T-cell (primary cell): ENCODE data around the gene SCT. TPM values are rescaled to one million over a fixed set of nuclear protein-coding genes. Genes with fewer than 3 reads are reported as not detected.

Experiments
- ATAC-seq, 4 experiments: fragments of 200-7000 bp in 3 of 4; fragments of 150-1000 bp in 1 of 4; cut with Tn5 transposase; replicated peaks in 1 of 4; 1 replicate in 3 of 4; 2 replicates in 1 of 4; pipeline ENCODE4 v1.10.0; 2021; ENCODE audit warnings: moderate library complexity in 3 of 4, mild to moderate bottlenecking in 2 of 4, moderate number of reproducible peaks in 1 of 4
- CTCF ChIA-PET, 2 donors: fragments of 300-600 bp; sonication (Branson Sonifier 250); formaldehyde crosslinking; loops; one replicate each; lab custom pipeline; 2022; ENCODE audit warnings: antibody characterized with exemption in 2 of 2; lab: Charles Lee
- POLR2A ChIA-PET, 2 donors: fragments of 300-600 bp; sonication (Branson Sonifier 250); formaldehyde crosslinking; loops; one replicate each; lab custom pipeline; 2022; ENCODE audit warnings: antibody characterized with exemption in 2 of 2; lab: Charles Lee
- DNase-seq, 35 experiments: peaks; one replicate each; pipeline versions ENCODE4 v3.0.0 to v3.0.0-alpha.2; 2013 to 2023
- H3K27ac ChIP-seq: one replicate; pipeline ENCODE4 v1.5.1; 2013; ENCODE audit warnings: low read length
- H3K27me3 ChIP-seq, 2 experiments: replicated peaks in 1 of 2; 1 replicate in 1 of 2; 2 replicates in 1 of 2; pipeline versions ENCODE4 v1.6.1 to v1.7.0; 2013; ENCODE audit warnings: low read length in 1 of 2, mixed read lengths in 1 of 2; ENCODE audit not compliant: control insufficient read depth in 2 of 2, insufficient read depth in 2 of 2; ENCODE audit errors: extremely low read depth in 1 of 2
- H3K36me3 ChIP-seq, 2 donors: 1 replicate in 1 of 2; 2 replicates in 1 of 2; pipeline versions ENCODE4 v1.6.1 to v1.7.0; 2013; ENCODE audit warnings: low read length in 1 of 2; ENCODE audit not compliant: control insufficient read depth in 2 of 2, insufficient read depth in 1 of 2; ENCODE audit errors: extremely low read depth in 1 of 2
- H3K4me1 ChIP-seq, 2 experiments: 1 replicate in 1 of 2; 2 replicates in 1 of 2; pipeline versions ENCODE4 v1.6.1 to v1.7.0; 2013; ENCODE audit warnings: low read length in 2 of 2, mixed read lengths in 1 of 2; ENCODE audit not compliant: insufficient read depth in 2 of 2, control insufficient read depth in 1 of 2; ENCODE audit errors: extremely low read depth in 1 of 2
- H3K4me3 ChIP-seq, 2 donors: 1 replicate in 1 of 2; 2 replicates in 1 of 2; pipeline versions ENCODE4 v1.5.1 to v1.7.0; 2013; ENCODE audit warnings: mild to moderate bottlenecking in 2 of 2, low read length in 1 of 2, moderate library complexity in 1 of 2; ENCODE audit not compliant: control insufficient read depth in 1 of 2; ENCODE audit errors: extremely low read depth in 1 of 2
- H3K9me3 ChIP-seq: 2 replicates; pipeline ENCODE4 v1.7.0; 2013
- H3K27ac Mint-ChIP-seq, 2 donors: one replicate each; pipeline ENCODE4 v1.8.0; 2020 to 2021; ENCODE audit warnings: mild to moderate bottlenecking in 2 of 2, mixed read lengths in 2 of 2
- H3K27me3 Mint-ChIP-seq, 2 donors: one replicate each; pipeline ENCODE4 v1.8.0; 2021 to 2022; ENCODE audit warnings: mixed read lengths in 2 of 2
- H3K36me3 Mint-ChIP-seq: one replicate; pipeline ENCODE4 v1.8.0; 2021; ENCODE audit warnings: mixed read lengths
- H3K4me1 Mint-ChIP-seq, 3 donors: one replicate each; pipeline ENCODE4 v1.8.0; 2020 to 2022; ENCODE audit warnings: mixed read lengths in 3 of 3, mild to moderate bottlenecking in 1 of 3
- H3K4me3 Mint-ChIP-seq, 3 donors: one replicate each; pipeline ENCODE4 v1.8.0; 2020 to 2022; ENCODE audit warnings: mild to moderate bottlenecking in 3 of 3, mixed read lengths in 3 of 3, moderate library complexity in 3 of 3
- H3K9me3 Mint-ChIP-seq, 3 donors: one replicate each; pipeline ENCODE4 v1.8.0; 2020 to 2022; ENCODE audit warnings: mixed read lengths in 3 of 3
- WGBS: methylation state at CpG from one replicate; pipeline ENCODE4 v1.1.5; 2013; ENCODE audit warnings: missing lambda C conversion rate; ENCODE audit not compliant: insufficient coverage; 5-methylcytosine and 5-hydroxymethylcytosine counted together
- total RNA-seq, 35 experiments: library from RNA in 6 of 35; stranded (reverse) in 6 of 35; fragments of 120-200 nt in 1 of 35; gene quantifications; one replicate each; pipeline versions ENCODE4 v1.2.1 to v1.2.4 and lab custom pipeline; 2013 to 2026

Gene SCT
- total RNA-seq, 5 donors from 2014 or later (not counting 1 experiment from before 2014, with no cell fraction given), result not detected

DNA sequence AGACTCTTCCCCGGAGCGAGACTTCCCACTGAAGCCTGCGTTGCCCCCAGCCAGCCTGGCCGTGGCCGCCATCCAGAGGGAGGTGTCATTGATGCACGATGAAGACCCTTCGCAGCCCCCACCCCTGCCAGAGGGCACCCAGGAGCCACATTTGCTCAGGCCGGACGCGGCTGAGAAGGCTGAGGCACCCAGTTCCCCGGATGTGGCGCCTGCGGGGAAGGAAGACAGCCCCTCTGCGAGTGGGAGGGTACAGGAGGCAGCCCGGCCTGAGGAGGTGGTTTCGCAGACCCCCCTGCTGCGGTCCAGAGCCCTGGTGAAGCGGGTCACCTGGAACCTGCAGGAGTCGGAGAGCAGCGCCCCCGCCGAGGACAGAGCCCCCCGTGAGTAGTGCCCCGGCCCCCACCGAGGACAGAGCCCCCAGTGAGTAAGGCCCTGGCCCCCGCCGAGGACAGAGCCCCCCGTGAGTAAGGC lies 17.6 kb downstream of the SCT start:
- 92% methylated on average over 22 of the region's 28 CpGs for WGBS
- Histone ChIP-seq H3K9me3 (no peaks in the 10 kb centered on the region), H3K27me3 (no peaks in the 10 kb centered on the region), H3K36me3 (peaks cover 32 to 94% of the 10 kb centered on the region in 2 donors), H3K4me1 (peaks cover 4 to 21% of the 10 kb centered on the region in 2 experiments), H3K27ac (no peak overlapping the region), H3K4me3 (no peak overlapping the region)
- no peaks in the 10 kb centered on the region for H3K9me3 Mint-ChIP-seq
- peaks cover 4 to 16% (median 11%) of the 10 kb centered on the region in 3 donors for H3K4me1 Mint-ChIP-seq
- H3K27me3 Mint-ChIP-seq, result no peaks in the 10 kb centered on the region
- ATAC-seq, result no peak
- no peak overlapping the region for H3K27ac Mint-ChIP-seq
- H3K36me3 Mint-ChIP-seq, result peaks cover 19% of the 10 kb centered on the region
- ChIA-PET CTCF (no interaction called here), POLR2A (no interaction called here)
- H3K4me3 Mint-ChIP-seq, result no peak overlapping the region
- no peak for DNase-seq

DNA sequence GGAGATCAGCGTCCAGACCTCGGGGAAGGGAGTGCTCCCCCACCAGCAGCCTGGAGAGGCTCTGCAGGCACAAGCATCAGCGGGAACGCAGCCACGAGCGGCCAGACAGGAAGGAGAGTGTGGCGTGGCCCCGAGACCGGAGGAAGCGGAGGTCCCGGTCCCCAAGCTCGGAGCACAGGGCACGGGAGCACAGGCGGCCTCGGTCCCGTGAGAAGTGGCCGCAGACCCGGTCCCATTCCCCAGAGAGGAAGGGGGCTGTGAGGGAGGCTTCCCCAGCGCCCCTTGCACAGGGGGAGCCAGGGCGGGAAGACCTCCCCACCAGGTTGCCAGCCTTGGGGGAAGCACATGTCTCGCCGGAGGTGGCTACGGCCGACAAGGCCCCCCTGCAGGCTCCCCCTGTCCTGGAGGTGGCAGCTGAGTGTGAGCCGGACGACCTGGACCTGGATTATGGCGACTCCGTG lies 18.2 kb downstream of the SCT start:
- H3K27ac Mint-ChIP-seq, result peak overlapping the region in 1 of 2 donors; percentile 39
- WGBS, result 91% methylated on average over 19 of the region's 28 CpGs
- ATAC-seq (no peak), DNase-seq (no peak)
- H3K36me3 ChIP-seq, result peaks cover 36 to 95% of the 10 kb centered on the region in 2 donors
- no peak overlapping the region for H3K4me3 ChIP-seq
- peaks cover 2 to 15% of the 10 kb centered on the region in 2 experiments for H3K4me1 ChIP-seq
- no peaks in the 10 kb centered on the region for H3K9me3 Mint-ChIP-seq
- no peaks in the 10 kb centered on the region for H3K27me3 ChIP-seq
- H3K4me1 Mint-ChIP-seq, result peaks cover 4 to 12% (median 7%) of the 10 kb centered on the region in 3 donors
- no peak overlapping the region for H3K27ac ChIP-seq
- H3K27me3 Mint-ChIP-seq, result no peaks in the 10 kb centered on the region
- POLR2A ChIA-PET, result no interaction called here
- H3K4me3 Mint-ChIP-seq, result no peak overlapping the region
- CTCF ChIA-PET, result no interaction called here
- H3K9me3 ChIP-seq, result no peaks in the 10 kb centered on the region
- H3K36me3 Mint-ChIP-seq, result peaks cover 23% of the 10 kb centered on the region

DNA sequence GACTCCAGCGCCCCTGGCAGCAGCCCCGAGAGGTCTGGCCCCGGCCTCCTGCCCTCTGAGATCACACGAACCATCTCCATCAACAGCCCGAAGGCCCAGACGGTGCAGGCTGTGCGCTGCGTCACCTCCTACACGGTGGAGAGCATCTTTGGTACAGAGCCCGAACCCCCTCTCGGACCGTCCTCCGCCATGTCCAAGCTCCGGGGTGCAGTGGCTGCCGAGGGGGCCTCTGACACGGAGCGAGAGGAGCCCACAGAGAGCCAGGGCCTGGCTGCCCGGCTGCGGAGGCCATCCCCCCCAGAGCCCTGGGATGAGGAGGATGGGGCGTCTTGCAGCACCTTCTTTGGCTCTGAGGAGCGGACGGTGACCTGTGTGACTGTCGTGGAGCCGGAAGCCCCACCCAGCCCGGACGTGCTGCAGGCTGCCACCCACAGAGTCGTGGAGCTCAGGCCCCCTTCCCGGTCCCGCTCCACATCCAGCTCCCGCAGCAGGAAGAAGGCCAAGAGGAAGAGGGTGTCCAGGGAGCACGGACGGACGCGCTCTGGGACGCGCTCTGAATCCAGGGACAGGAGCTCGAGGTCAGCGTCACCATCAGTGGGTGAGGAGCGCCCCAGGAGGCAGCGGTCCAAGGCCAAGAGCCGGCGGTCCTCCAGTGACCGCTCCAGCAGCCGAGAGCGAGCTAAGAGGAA lies 18.9 kb downstream of the SCT start:
- DNase-seq (no peak), ATAC-seq (no peak)
- H3K4me1 Mint-ChIP-seq, result peaks cover 3 to 7% (median 4%) of the 10 kb centered on the region in 3 donors
- no peaks in the 10 kb centered on the region for H3K27me3 ChIP-seq
- H3K4me3 ChIP-seq, result no peak overlapping the region
- H3K9me3 Mint-ChIP-seq, result no peaks in the 10 kb centered on the region
- H3K27ac ChIP-seq, result no peak overlapping the region
- CTCF ChIA-PET, result no interaction called here
- POLR2A ChIA-PET, result no interaction called here
- no peak overlapping the region for H3K4me3 Mint-ChIP-seq
- no peaks in the 10 kb centered on the region for H3K9me3 ChIP-seq
- H3K4me1 ChIP-seq, result peaks cover 0 to 9% of the 10 kb centered on the region in 2 experiments
- peaks cover 36 to 97% of the 10 kb centered on the region in 2 donors for H3K36me3 ChIP-seq
- no peaks in the 10 kb centered on the region for H3K27me3 Mint-ChIP-seq
- H3K27ac Mint-ChIP-seq, result no peak overlapping the region
- peaks cover 23% of the 10 kb centered on the region for H3K36me3 Mint-ChIP-seq
- 97% methylated on average over 38 of the region's 45 CpGs for WGBS

DNA sequence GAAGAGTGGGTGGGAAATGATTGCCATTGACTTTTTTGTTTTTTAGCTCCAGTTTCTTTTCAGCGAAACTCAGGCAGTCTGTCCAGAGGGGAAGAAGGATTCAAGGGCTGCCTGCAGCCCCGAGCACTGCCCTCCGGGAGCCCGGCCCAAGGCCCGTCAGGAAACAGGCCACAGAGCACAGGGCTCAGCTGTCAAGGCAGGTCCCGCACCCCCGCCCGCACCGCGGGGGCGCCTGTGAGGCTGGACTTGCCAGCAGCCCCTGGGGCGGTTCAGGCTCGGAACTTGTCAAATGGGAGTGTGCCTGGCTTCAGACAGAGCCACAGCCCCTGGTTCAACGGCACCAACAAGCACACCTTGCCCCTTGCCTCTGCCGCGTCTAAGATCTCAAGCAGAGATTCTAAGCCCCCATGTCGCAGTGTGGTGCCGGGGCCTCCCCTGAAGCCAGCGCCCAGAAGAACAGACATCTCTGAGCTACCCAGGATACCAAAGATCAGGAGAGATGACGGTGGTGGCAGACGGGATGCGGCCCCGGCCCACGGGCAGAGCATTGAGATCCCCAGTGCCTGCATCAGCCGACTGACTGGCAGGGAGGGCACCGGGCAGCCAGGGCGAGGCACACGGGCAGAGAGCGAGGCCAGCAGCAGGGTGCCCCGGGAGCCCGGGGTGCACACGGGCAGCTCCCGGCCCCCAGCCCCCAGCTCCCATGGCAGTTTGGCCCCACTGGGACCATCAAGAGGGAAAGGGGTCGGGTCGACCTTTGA lies 19.8 kb downstream of the SCT start:
- Histone ChIP-seq H3K27me3 (no peaks in the 10 kb centered on the region), H3K27ac (no peak overlapping the region), H3K4me3 (no peak overlapping the region), H3K4me1 (peaks cover 0 to under 1% of the 10 kb centered on the region in 2 experiments), H3K36me3 (peaks cover 36 to 92% of the 10 kb centered on the region in 2 donors), H3K9me3 (no peaks in the 10 kb centered on the region)
- H3K36me3 Mint-ChIP-seq, result peaks cover 20% of the 10 kb centered on the region
- H3K4me1 Mint-ChIP-seq, result peaks cover 2 to 4% (median 2%) of the 10 kb centered on the region in 3 donors
- CTCF ChIA-PET, result no interaction called here
- H3K27me3 Mint-ChIP-seq, result no peaks in the 10 kb centered on the region
- ATAC-seq (no peak), DNase-seq (no peak)
- 94% methylated on average over 35 of the region's 35 CpGs for WGBS
- no peak overlapping the region for H3K4me3 Mint-ChIP-seq
- no peaks in the 10 kb centered on the region for H3K9me3 Mint-ChIP-seq
- H3K27ac Mint-ChIP-seq, result no peak overlapping the region
- POLR2A ChIA-PET, result no interaction called here

DNA sequence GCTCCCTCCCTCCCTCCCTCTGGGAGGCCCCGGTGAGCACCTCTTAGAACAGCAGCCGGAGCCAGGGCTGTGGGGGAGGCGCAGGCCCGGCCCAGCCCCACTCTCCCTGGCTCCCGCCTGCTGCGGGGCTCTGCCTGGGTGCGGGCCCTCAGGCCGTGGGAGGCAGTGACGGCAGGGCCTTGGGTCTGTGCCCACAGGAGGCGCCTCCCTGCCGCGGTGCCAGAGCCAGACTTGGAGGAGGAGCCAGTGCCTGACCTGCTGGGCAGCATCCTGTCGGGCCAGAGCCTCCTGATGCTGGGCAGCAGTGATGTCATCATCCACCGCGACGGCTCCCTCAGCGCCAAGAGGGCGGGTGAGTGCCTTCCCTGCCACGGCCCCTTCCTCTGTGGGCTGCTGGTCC lies 20.7 kb downstream of the SCT start:
- CTCF ChIA-PET, result no interaction called here
- POLR2A ChIA-PET, result no interaction called here
- no peaks in the 10 kb centered on the region for H3K4me1 ChIP-seq

DNA sequence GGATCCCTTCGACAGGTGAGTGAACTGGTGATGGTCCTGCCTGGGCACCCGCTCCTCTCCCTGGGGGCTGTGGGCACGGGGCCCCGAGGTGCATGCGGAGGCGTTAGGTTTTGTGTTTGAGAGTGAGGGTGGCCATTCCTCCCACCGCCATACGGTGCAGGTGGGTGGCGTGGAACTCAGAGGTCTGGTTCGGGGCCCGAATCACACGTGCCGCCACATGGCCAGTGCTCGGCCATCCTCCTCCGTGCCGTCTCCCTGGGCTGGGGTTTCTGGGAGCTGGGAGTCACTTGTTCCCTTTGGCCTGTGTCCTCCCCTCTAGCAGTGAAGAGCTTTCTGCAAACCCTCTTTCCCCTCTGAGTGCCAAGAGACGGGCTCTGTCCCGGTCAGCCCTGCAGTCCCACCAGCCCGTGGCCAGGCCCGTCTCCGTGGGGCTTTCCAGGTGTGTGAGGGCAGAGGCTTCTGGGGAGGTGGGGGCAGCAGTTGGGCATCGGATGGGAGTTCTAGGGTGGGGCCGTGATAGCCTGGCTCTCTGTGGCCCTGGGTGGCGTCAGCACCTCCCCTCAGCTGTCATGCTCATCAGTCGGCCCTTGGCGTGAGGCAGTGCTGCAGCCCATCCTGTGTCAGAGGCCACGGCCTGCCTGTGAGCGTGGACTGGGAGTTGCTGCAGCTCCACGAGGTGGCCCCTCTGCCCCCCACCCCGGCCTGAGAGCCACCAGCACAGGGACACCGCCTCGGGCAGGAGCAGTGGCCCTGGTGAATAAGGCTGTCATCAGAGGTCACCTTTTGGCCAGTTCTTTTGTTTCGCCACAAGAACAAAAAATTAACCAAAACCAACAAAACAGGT lies 21.5 kb downstream of the SCT start:
- Mint-ChIP-seq H3K4me3 (no peak overlapping the region), H3K4me1 (no peaks in the 10 kb centered on the region), H3K36me3 (peaks cover 24% of the 10 kb centered on the region), H3K27ac (no peak overlapping the region), H3K27me3 (no peaks in the 10 kb centered on the region), H3K9me3 (no peaks in the 10 kb centered on the region)
- ATAC-seq, result no peak
- POLR2A ChIA-PET, result no interaction called here
- 95% methylated on average over 21 of the region's 33 CpGs for WGBS
- H3K9me3 ChIP-seq, result no peaks in the 10 kb centered on the region
- CTCF ChIA-PET, result no interaction called here
- peaks cover 45 to 89% of the 10 kb centered on the region in 2 donors for H3K36me3 ChIP-seq
- no peaks in the 10 kb centered on the region for H3K27me3 ChIP-seq
- no peak overlapping the region for H3K27ac ChIP-seq
- H3K4me1 ChIP-seq, result no peaks in the 10 kb centered on the region
- no peak overlapping the region for H3K4me3 ChIP-seq
- DNase-seq, result no peak

More for the DNA sequence above, 20.7 kb downstream of the SCT start:
- H3K4me1 Mint-ChIP-seq, result peaks cover 0 to 2% (median 0%) of the 10 kb centered on the region in 3 donors
- Histone ChIP-seq H3K27me3 (no peaks in the 10 kb centered on the region), H3K9me3 (no peaks in the 10 kb centered on the region), H3K36me3 (peaks cover 43 to 92% of the 10 kb centered on the region in 2 donors), H3K27ac (no peak overlapping the region), H3K4me3 (no peak overlapping the region)
- 88% methylated on average over 13 of the region's 19 CpGs for WGBS
- no peaks in the 10 kb centered on the region for H3K9me3 Mint-ChIP-seq
- ATAC-seq (no peak), DNase-seq (no peak)
- no peak overlapping the region for H3K4me3 Mint-ChIP-seq
- H3K27ac Mint-ChIP-seq, result no peak overlapping the region
- H3K36me3 Mint-ChIP-seq, result peaks cover 24% of the 10 kb centered on the region
- no peaks in the 10 kb centered on the region for H3K27me3 Mint-ChIP-seq
